ENCODE measurements around the gene PLA2G2E.

Gene PLA2G2E

DNA sequence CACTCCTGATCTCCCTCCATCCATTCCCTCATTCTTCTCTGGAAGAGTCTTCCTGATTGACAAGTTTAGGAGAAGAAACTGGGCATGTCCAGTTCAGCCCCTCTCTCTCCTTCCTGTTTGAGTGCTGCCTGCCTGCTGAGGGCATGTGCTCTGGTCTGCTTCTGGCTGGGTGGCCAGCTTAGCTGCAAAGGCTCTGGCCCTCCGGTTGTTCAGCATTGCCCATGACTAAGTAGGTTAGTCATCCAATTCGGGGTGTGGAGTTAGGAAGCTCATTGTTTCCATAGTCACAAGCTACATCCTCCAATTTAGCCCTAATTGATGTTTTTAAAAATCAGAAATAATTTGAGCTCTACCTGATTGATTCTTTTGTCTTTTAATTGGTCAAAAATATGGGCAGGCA, 25.6 kb upstream of the PLA2G2E start:
- Histone ChIP-seq H3K4me3 (ENCODE audit: low read depth in 1 of 2, low read length in 1 of 2) (no peak overlapping the region), H3K4me1 (ENCODE audit: control insufficient read depth in 1 of 2, insufficient read depth in 1 of 2, low read depth in 1 of 2, low read length in 1 of 2) (no peaks in the 10 kb centered on the region), H3K36me3 (no peaks in the 10 kb centered on the region), H3K9me3 (no peaks in the 10 kb centered on the region), H3K27ac (no peak overlapping the region), H3K27me3 (peaks cover 26% of the 10 kb centered on the region)
- TF ChIP-seq, protein P1, sequence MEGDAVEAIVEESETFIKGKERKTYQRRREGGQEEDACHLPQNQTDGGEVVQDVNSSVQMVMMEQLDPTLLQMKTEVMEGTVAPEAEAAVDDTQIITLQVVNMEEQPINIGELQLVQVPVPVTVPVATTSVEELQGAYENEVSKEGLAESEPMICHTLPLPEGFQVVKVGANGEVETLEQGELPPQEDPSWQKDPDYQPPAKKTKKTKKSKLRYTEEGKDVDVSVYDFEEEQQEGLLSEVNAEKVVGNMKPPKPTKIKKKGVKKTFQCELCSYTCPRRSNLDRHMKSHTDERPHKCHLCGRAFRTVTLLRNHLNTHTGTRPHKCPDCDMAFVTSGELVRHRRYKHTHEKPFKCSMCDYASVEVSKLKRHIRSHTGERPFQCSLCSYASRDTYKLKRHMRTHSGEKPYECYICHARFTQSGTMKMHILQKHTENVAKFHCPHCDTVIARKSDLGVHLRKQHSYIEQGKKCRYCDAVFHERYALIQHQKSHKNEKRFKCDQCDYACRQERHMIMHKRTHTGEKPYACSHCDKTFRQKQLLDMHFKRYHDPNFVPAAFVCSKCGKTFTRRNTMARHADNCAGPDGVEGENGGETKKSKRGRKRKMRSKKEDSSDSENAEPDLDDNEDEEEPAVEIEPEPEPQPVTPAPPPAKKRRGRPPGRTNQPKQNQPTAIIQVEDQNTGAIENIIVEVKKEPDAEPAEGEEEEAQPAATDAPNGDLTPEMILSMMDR (IDR thresholded peaks at IDR 0.05), result no peak

DNA sequence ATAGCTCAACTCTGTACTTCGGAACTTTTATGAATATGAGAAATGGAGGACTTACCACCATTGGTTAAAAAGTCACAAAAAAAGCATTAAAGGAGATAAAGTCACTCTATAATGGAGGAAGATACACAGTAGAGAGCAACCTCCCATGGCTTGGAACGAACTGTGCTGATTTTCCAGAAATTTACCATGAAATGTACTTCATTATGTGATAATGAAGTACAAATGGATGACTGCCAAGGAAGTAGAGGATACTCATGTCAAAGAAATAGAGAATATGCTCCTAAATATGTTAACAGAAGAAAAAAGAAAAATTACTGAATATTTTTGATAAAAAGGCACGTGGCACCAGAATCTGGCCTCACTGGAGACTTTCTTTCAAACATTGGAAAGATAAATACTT, 23.6 kb upstream of the PLA2G2E start:
- TF ChIP-seq, protein P1 (IDR thresholded peaks at IDR 0.05), result no peak
- no peaks in the 10 kb centered on the region for H3K4me1 ChIP-seq (ENCODE audit: control insufficient read depth in 1 of 2, insufficient read depth in 1 of 2, low read depth in 1 of 2, low read length in 1 of 2)
- no peak overlapping the region for H3K4me3 ChIP-seq (ENCODE audit: low read depth in 1 of 2, low read length in 1 of 2)
- H3K27ac ChIP-seq, result no peak overlapping the region
- H3K9me3 ChIP-seq, result no peaks in the 10 kb centered on the region
- H3K27me3 ChIP-seq, result peaks cover 27% of the 10 kb centered on the region
- no peaks in the 10 kb centered on the region for H3K36me3 ChIP-seq

DNA sequence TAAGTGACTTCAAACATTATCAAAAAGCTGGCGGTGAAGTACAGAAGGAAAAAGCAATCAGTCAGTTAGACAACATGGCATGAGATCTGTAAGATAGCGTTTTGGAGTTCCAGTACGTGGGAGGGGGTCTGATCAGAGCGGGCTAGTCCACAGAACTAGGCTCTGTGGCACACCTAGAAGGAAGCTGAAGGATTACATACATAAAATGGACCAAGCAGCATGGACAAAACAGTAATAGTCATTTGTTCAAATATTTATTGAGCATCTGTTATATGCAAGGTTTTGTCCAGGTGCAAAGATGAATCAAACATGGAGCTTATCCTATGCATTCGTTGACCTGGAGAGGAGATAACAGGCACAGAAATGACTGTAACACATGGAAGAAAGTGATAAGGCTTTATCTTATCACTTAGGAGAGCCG, 22.9 kb upstream of the PLA2G2E start:
- Histone ChIP-seq H3K4me1 (ENCODE audit: control insufficient read depth in 1 of 2, insufficient read depth in 1 of 2, low read depth in 1 of 2, low read length in 1 of 2) (no peaks in the 10 kb centered on the region), H3K27me3 (peaks cover 32% of the 10 kb centered on the region), H3K27ac (no peak overlapping the region), H3K9me3 (no peaks in the 10 kb centered on the region), H3K36me3 (no peaks in the 10 kb centered on the region), H3K4me3 (ENCODE audit: low read depth in 1 of 2, low read length in 1 of 2) (no peak overlapping the region)
- TF ChIP-seq, protein P1 (IDR thresholded peaks at IDR 0.05), result no peak

DNA sequence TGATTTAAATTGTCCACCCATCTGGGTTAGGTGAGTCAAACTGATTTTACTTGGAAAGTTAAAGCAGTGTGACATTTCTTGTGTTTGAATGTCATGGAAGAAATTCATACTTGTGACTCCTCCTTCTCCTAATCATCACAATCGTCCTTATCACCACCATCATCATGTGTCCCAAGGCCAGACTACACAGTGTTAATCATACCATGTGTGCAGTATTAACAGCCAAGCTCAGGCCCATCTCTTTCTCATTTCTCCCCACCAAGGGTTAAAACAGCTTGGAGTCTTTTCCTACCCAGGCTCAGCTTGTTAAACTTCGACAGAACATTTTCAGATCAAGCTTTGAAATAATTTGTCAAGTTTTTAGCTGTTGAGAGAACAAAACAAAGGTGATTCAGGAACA, 22.5 kb upstream of the PLA2G2E start:
- no peaks in the 10 kb centered on the region for H3K9me3 ChIP-seq
- H3K4me1 ChIP-seq (ENCODE audit: control insufficient read depth in 1 of 2, insufficient read depth in 1 of 2, low read depth in 1 of 2, low read length in 1 of 2), result no peaks in the 10 kb centered on the region
- TF ChIP-seq, protein P1 (IDR thresholded peaks at IDR 0.05), result no peak
- H3K27me3 ChIP-seq, result peaks cover 32% of the 10 kb centered on the region
- no peak overlapping the region for H3K27ac ChIP-seq
- H3K36me3 ChIP-seq, result no peaks in the 10 kb centered on the region
- no peak overlapping the region for H3K4me3 ChIP-seq (ENCODE audit: low read depth in 1 of 2, low read length in 1 of 2)

DNA sequence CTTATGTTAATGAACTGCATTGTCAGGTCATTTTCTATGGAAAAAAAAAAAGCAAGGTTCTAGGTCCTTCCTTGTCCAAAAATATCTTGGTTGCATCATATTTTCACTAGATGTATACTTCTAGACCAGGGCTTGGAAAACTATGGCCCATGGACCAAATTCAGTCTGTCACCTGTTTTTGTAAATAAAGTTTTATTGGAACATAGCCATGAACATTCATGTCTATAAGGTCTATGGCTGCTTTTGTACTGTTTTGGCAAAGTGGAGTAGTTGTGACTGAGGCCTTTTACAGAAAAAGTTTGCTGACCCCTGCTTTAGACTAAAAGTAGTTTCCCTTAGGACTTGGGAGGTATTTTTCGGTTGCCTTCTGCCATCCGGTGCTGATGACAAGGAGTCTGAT, 19.2 kb upstream of the PLA2G2E start:
- Histone ChIP-seq H3K36me3 (no peaks in the 10 kb centered on the region), H3K27ac (no peak overlapping the region), H3K9me3 (no peaks in the 10 kb centered on the region), H3K4me1 (ENCODE audit: control insufficient read depth in 1 of 2, insufficient read depth in 1 of 2, low read depth in 1 of 2, low read length in 1 of 2) (no peaks in the 10 kb centered on the region), H3K4me3 (ENCODE audit: low read depth in 1 of 2, low read length in 1 of 2) (no peak overlapping the region), H3K27me3 (peaks cover 30% of the 10 kb centered on the region)
- TF ChIP-seq, protein P1 (IDR thresholded peaks at IDR 0.05), result no peak

DNA sequence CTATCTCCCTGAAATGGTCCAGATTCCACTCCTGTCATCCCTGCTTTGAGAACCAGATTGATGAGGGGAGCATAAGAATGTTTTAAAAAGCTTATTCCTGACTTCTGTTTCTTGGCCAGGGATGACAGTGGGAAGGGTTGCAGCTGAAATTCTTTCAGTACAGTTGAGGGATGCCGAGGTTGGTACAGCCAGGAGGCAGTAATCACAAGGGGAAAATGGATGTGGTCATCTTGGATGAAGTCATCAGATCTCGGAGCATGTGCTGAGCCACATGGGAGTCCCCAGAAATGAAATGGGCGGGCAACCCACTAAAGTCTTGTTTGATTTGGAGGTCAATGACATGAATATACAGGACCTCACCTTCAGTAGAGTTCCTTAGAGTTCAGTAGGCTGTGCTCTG, 18.7 kb upstream of the PLA2G2E start:
- H3K4me1 ChIP-seq (ENCODE audit: control insufficient read depth in 1 of 2, insufficient read depth in 1 of 2, low read depth in 1 of 2, low read length in 1 of 2), result no peaks in the 10 kb centered on the region
- H3K9me3 ChIP-seq, result no peaks in the 10 kb centered on the region
- H3K27me3 ChIP-seq, result peaks cover 24% of the 10 kb centered on the region
- TF ChIP-seq, protein P1 (IDR thresholded peaks at IDR 0.05), result no peak
- no peaks in the 10 kb centered on the region for H3K36me3 ChIP-seq
- H3K4me3 ChIP-seq (ENCODE audit: low read depth in 1 of 2, low read length in 1 of 2), result no peak overlapping the region
- no peak overlapping the region for H3K27ac ChIP-seq

Measured in neutrophil (primary cell).